MM.1S (cell line): ENCODE results near the gene GNPNAT1.

ENCODE experiments used
- DNase-seq: peaks from one replicate; pipeline ENCODE4 v3.0.0-alpha.2; 2015
- H2AFZ ChIP-seq: fragments of 300-600 bp; sonication (generic); 2 replicates; pipeline ENCODE4 v1.6.0; 2016; ENCODE audit warnings: antibody characterized with exemption, low read length
- H3F3A ChIP-seq: fragments of 300-600 bp; sonication (generic); 2 replicates; pipeline ENCODE4 v1.6.1; 2016; ENCODE audit warnings: mild to moderate bottlenecking, antibody characterized with exemption, low read length, moderate library complexity, mixed read lengths; ENCODE audit not compliant: insufficient read depth
- H3K27ac ChIP-seq: fragments of 300-600 bp; sonication (generic); 2 replicates; pipeline ENCODE4 v1.5.1; 2016; ENCODE audit warnings: mild to moderate bottlenecking, low read length
- H3K27me3 ChIP-seq: fragments of 300-600 bp; sonication (generic); replicated peaks from 2 replicates; pipeline ENCODE4 v1.6.0; 2016; ENCODE audit warnings: low read length; ENCODE audit not compliant: insufficient read depth
- H3K36me3 ChIP-seq: fragments of 300-600 bp; sonication (generic); replicated peaks from 2 replicates; pipeline ENCODE4 v1.6.1; 2016; ENCODE audit warnings: mild to moderate bottlenecking, low read length, mixed read lengths; ENCODE audit not compliant: insufficient read depth
- H3K4me1 ChIP-seq: fragments of 300-600 bp; sonication (generic); 2 replicates; pipeline ENCODE4 v1.6.1; 2016; ENCODE audit warnings: low read length, mixed read lengths
- H3K4me2 ChIP-seq: fragments of 300-600 bp; sonication (generic); 2 replicates; pipeline ENCODE4 v1.6.0; 2016; ENCODE audit warnings: low read depth, low read length
- H3K4me3 ChIP-seq: fragments of 300-600 bp; sonication (generic); 2 replicates; pipeline ENCODE4 v1.5.1; 2016; ENCODE audit warnings: low read length, mixed read lengths
- H3K79me2 ChIP-seq: fragments of 300-600 bp; sonication (generic); 2 replicates; pipeline ENCODE4 v1.6.1; 2016; ENCODE audit warnings: mixed run types, low read length, mixed read lengths
- H3K9ac ChIP-seq: fragments of 300-600 bp; sonication (generic); 2 replicates; pipeline ENCODE4 v1.6.1; 2016; ENCODE audit warnings: low read length, mixed read lengths
- H3K9me2 ChIP-seq: fragments of 300-600 bp; sonication (generic); replicated peaks from 2 replicates; pipeline ENCODE4 v1.6.1; 2016; ENCODE audit warnings: mild to moderate bottlenecking, low read length, mixed read lengths; ENCODE audit not compliant: insufficient read depth
- H3K9me3 ChIP-seq: fragments of 300-600 bp; sonication (generic); replicated peaks from 2 replicates; pipeline ENCODE4 v1.6.1; 2016; ENCODE audit warnings: mild to moderate bottlenecking, low read length, mixed read lengths; ENCODE audit not compliant: insufficient read depth
- H4K20me1 ChIP-seq: fragments of 300-600 bp; sonication (generic); 2 replicates; pipeline ENCODE4 v1.6.1; 2016; ENCODE audit warnings: mild to moderate bottlenecking, low read length, moderate library complexity, mixed read lengths; ENCODE audit not compliant: insufficient read depth
- CTCF ChIP-seq: fragments of 300-600 bp; sonication (generic); IDR thresholded peaks from 2 replicates; pipeline ENCODE4 v1.5.1; 2016; ENCODE audit warnings: antibody characterized with exemption, low read length, mixed read lengths
- EZH2 ChIP-seq: fragments of 300-600 bp; sonication (generic); optimal IDR thresholded peaks from 2 replicates; pipeline ENCODE3; 2017; ENCODE audit warnings: low read depth, mild to moderate bottlenecking, antibody characterized with exemption, low read length, mixed read lengths
- EZH2phosphoT487 ChIP-seq: fragments of 300-600 bp; sonication (generic); IDR thresholded peaks from 2 replicates; pipeline ENCODE4 v1.6.1; 2018; ENCODE audit warnings: antibody characterized with exemption, low read length

GNPNAT1 gene

GRCh38 chr14:52836063-52836462 is 44.7 kb upstream of the GNPNAT1 start:
- Histone ChIP-seq H3K4me3 (no peak overlapping the region), H3K9me2 (no peaks in the 10 kb centered on the region), H3K9me3 (no peaks in the 10 kb centered on the region), H3K9ac (no peak overlapping the region), H3K36me3 (no peaks in the 10 kb centered on the region), H3K27ac (no peak overlapping the region), H3K79me2 (no peaks in the 10 kb centered on the region), H4K20me1 (no peaks in the 10 kb centered on the region), H3F3A (no peaks in the 10 kb centered on the region), H2AFZ (no peak overlapping the region), H3K4me1 (no peaks in the 10 kb centered on the region), H3K4me2 (no peak overlapping the region), H3K27me3 (no peaks in the 10 kb centered on the region)
- TF ChIP-seq EZH2phosphoT487 = no peak
- TF ChIP-seq EZH2 = no peak
- no peak for TF ChIP-seq CTCF
- DNase-seq = no peak

- Histone ChIP-seq H2AFZ (no peak overlapping the region), H3K4me1 (no peaks in the 10 kb centered on the region), H3K9ac (no peak overlapping the region), H3K36me3 (no peaks in the 10 kb centered on the region), H3K9me2 (no peaks in the 10 kb centered on the region), H3K27ac (no peak overlapping the region), H3K9me3 (no peaks in the 10 kb centered on the region), H3F3A (no peaks in the 10 kb centered on the region), H3K4me3 (no peak overlapping the region), H3K27me3 (no peaks in the 10 kb centered on the region), H3K79me2 (no peaks in the 10 kb centered on the region), H4K20me1 (no peaks in the 10 kb centered on the region), H3K4me2 (no peak overlapping the region)
- TF ChIP-seq CTCF (no peak), EZH2 (no peak), EZH2phosphoT487 (no peak)
- no peak for DNase-seq
Observed at GRCh38 chr14:52835122-52835903, 43.9 kb upstream of the GNPNAT1 start.

GRCh38 chr14:52834440-52834842 is 43.0 kb upstream of the GNPNAT1 start:
- H3K9me3 ChIP-seq = no peaks in the 10 kb centered on the region
- H4K20me1 ChIP-seq = no peaks in the 10 kb centered on the region
- H2AFZ ChIP-seq = no peak overlapping the region
- TF ChIP-seq EZH2 (no peak), CTCF (no peak), EZH2phosphoT487 (no peak)
- no peak overlapping the region for H3K27ac ChIP-seq
- no peak overlapping the region for H3K9ac ChIP-seq
- H3F3A ChIP-seq = no peaks in the 10 kb centered on the region
- H3K79me2 ChIP-seq = no peaks in the 10 kb centered on the region
- no peaks in the 10 kb centered on the region for H3K9me2 ChIP-seq
- H3K4me3 ChIP-seq = no peak overlapping the region
- no peaks in the 10 kb centered on the region for H3K27me3 ChIP-seq
- H3K36me3 ChIP-seq = no peaks in the 10 kb centered on the region
- no peak for DNase-seq
- H3K4me1 ChIP-seq = no peaks in the 10 kb centered on the region
- no peak overlapping the region for H3K4me2 ChIP-seq
